Measurements from ENCODE around the gene CIAO2B. TPM values are rescaled to one million over a fixed set of nuclear protein-coding genes. Genes with fewer than 3 reads are reported as not detected.

The CIAO2B gene
- total and polyA plus RNA-seq, 2 donors (not counting 3 experiments of a cell fraction or from before 2014, with no cell fraction given): 78.7 to 314 TPM

DNA sequence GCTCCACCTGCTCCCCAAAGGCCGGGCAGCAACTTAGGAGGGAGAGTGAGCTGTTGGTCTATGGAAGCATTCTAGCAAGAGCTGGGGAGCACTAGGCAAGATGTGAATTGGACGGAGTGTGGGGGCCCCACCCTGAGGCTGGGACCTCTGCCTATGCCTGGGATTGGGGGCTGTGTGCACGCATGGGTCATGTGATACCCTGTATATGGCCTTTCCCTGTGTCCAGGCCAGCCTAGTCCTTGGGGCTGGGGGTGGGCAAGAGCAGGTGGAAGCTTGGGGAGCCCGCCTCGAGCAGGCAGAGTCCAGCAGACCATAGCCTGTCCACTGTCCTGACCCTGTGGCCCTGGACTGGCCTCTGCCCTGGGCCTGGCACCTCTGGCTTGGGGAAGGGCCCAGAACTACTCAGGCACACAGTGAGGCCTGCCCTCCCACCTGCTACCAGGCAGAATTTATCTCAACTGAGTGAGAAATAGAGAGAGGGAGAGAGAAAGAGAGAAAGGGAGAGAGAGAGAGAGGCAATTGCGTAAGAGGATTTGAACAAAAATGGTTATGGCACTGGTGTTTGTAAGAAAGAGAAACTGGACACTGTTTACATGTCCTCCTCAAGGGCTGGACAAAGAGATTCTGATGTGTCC lies 34.8 kb downstream of the CIAO2B start:
- H3K9ac ChIP-seq (replicated peaks; ENCODE audit: extremely low read depth, insufficient read depth, low read length): no peak overlapping the region
- H3K9me3 ChIP-seq (replicated peaks; ENCODE audit: control insufficient read depth, insufficient read depth, low read length): no peaks in the 10 kb centered on the region
- no peak overlapping the region for H3K4me2 ChIP-seq (ENCODE audit: insufficient read depth, low read length)
- BruUV-seq (replicated peaks): no TSS peak
- DNase-seq (ENCODE audit: low read depth, low spot score): no peak
- CTCF ChIA-PET: no interaction called here
- peaks cover 8% of the 10 kb centered on the region for H3K4me1 ChIP-seq (ENCODE audit: control insufficient read depth, extremely low read depth, insufficient read depth, low read length)
- no peak overlapping the region for H3K4me3 ChIP-seq (replicated peaks in 1 of 3; ENCODE audit: insufficient read depth in 1 of 3, low read depth in 1 of 3, low read length in 3 of 3)
- H3K79me2 ChIP-seq (ENCODE audit: control insufficient read depth, insufficient read depth, low read length): no peaks in the 10 kb centered on the region
- H2AFZ ChIP-seq (ENCODE audit: low read depth, low read length): no peak overlapping the region
- TF ChIP-seq, protein P1, sequence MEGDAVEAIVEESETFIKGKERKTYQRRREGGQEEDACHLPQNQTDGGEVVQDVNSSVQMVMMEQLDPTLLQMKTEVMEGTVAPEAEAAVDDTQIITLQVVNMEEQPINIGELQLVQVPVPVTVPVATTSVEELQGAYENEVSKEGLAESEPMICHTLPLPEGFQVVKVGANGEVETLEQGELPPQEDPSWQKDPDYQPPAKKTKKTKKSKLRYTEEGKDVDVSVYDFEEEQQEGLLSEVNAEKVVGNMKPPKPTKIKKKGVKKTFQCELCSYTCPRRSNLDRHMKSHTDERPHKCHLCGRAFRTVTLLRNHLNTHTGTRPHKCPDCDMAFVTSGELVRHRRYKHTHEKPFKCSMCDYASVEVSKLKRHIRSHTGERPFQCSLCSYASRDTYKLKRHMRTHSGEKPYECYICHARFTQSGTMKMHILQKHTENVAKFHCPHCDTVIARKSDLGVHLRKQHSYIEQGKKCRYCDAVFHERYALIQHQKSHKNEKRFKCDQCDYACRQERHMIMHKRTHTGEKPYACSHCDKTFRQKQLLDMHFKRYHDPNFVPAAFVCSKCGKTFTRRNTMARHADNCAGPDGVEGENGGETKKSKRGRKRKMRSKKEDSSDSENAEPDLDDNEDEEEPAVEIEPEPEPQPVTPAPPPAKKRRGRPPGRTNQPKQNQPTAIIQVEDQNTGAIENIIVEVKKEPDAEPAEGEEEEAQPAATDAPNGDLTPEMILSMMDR (IDR thresholded peaks at IDR 0.05; ENCODE audit: extremely low read depth in 1 of 2, insufficient read depth in 1 of 2, low read depth in 1 of 2, low read length in 2 of 2): no peak
- no peak for TF ChIP-seq FOS (IDR thresholded peaks at IDR 0.05; ENCODE audit: borderline replicate concordance, insufficient read depth, low read length)
- TF ChIP-seq JUN (IDR thresholded peaks at IDR 0.05; ENCODE audit: borderline replicate concordance, insufficient read depth, insufficient read length, low read depth): no peak
- TF ChIP-seq POLR2A (IDR thresholded peaks at IDR 0.05; ENCODE audit: low read depth, low read length): no peak
- no peak overlapping the region for H3K27ac ChIP-seq (ENCODE audit: insufficient read depth, low read depth, low read length)
- dilution Hi-C loops (cut with MboI; ENCODE audit: extremely low pct_ligation_motif_present, low sequenced_read_pairs) (no loop called here), intact Hi-C loops (cut with micrococcal nuclease) (loop anchor here (10.0 kb wide), 1 partner anchor 1955 kb away; no protein-coding TSS in a partner anchor)
- H3K27me3 ChIP-seq (ENCODE audit: control insufficient read depth in 2 of 2, insufficient read depth in 2 of 2, low read length in 2 of 2): no peaks in the 10 kb centered on the region
- no peak for FAIRE-seq
- POLR2A ChIA-PET: no interaction called here
- no peaks in the 10 kb centered on the region for H4K20me1 ChIP-seq (replicated peaks; ENCODE audit: control insufficient read depth, extremely low read depth, insufficient read depth, low read length)
- no peaks in the 10 kb centered on the region for H3K9me1 ChIP-seq (replicated peaks; ENCODE audit: control insufficient read depth, extremely low read depth, insufficient read depth, low read length)
- no peaks in the 10 kb centered on the region for H3K36me3 ChIP-seq (ENCODE audit: control insufficient read depth in 2 of 2, extremely low read depth in 1 of 2, insufficient read depth in 2 of 2, low read length in 2 of 2)

DNA sequence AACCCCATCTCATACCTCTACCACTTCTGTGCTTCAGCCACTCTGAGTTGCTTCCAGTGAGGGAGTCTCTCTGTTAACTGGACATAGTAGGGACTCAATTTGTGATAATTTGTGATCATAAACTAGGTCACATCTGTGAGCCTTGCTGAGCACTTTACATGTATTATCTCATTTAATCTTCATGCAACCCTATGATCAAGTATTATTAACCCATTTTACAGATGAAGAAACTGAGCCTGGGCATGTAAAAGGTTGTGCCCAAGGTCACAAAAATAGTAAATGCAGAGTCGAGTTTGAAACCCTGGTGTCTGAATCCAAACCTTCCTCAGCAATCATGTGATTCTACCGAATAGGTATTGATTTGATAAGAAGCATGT lies 35.3 kb downstream of the CIAO2B start:
- H3K36me3 ChIP-seq (ENCODE audit: control insufficient read depth in 2 of 2, extremely low read depth in 1 of 2, insufficient read depth in 2 of 2, low read length in 2 of 2): no peaks in the 10 kb centered on the region
- H3K4me1 ChIP-seq (ENCODE audit: control insufficient read depth, extremely low read depth, insufficient read depth, low read length): peaks cover 8% of the 10 kb centered on the region
- no peak overlapping the region for H3K4me2 ChIP-seq (ENCODE audit: insufficient read depth, low read length)
- DNase-seq (ENCODE audit: low read depth, low spot score): no peak
- intact Hi-C loops (cut with micrococcal nuclease) (loop anchor here (10.0 kb wide), 1 partner anchor 1956 kb away; no protein-coding TSS in a partner anchor), dilution Hi-C loops (cut with MboI; ENCODE audit: extremely low pct_ligation_motif_present, low sequenced_read_pairs) (no loop called here)
- no peak overlapping the region for H3K4me3 ChIP-seq (replicated peaks in 1 of 3; ENCODE audit: insufficient read depth in 1 of 3, low read depth in 1 of 3, low read length in 3 of 3)
- CTCF ChIA-PET: interaction anchor here (0.9 to 2.1 kb wide), 3 partner anchors 11 to 256 kb away, joined by 3 to 11 read pairs (median 4); no protein-coding TSS in a partner anchor
- FAIRE-seq: no peak
- no peaks in the 10 kb centered on the region for H3K9me1 ChIP-seq (replicated peaks; ENCODE audit: control insufficient read depth, extremely low read depth, insufficient read depth, low read length)
- H2AFZ ChIP-seq (ENCODE audit: low read depth, low read length): no peak overlapping the region
- POLR2A ChIA-PET: no interaction called here
- H4K20me1 ChIP-seq (replicated peaks; ENCODE audit: control insufficient read depth, extremely low read depth, insufficient read depth, low read length): no peaks in the 10 kb centered on the region
- H3K27me3 ChIP-seq (ENCODE audit: control insufficient read depth in 2 of 2, insufficient read depth in 2 of 2, low read length in 2 of 2): no peaks in the 10 kb centered on the region
- H3K9me3 ChIP-seq (replicated peaks; ENCODE audit: control insufficient read depth, insufficient read depth, low read length): no peaks in the 10 kb centered on the region
- BruUV-seq (replicated peaks): no TSS peak
- H3K9ac ChIP-seq (replicated peaks; ENCODE audit: extremely low read depth, insufficient read depth, low read length): no peak overlapping the region
- H3K79me2 ChIP-seq (ENCODE audit: control insufficient read depth, insufficient read depth, low read length): no peaks in the 10 kb centered on the region
- no peak for TF ChIP-seq GATA2 (IDR thresholded peaks at IDR 0.05; ENCODE audit: insufficient read depth, insufficient read length, low read depth, low read length)
- TF ChIP-seq, protein P1 (IDR thresholded peaks at IDR 0.05; ENCODE audit: extremely low read depth in 1 of 2, insufficient read depth in 1 of 2, low read depth in 1 of 2, low read length in 2 of 2): no peak
- no peak for TF ChIP-seq POLR2AphosphoS5 (IDR thresholded peaks at IDR 0.05; ENCODE audit: insufficient read depth, low read depth, low read length)
- TF ChIP-seq, protein P2, sequence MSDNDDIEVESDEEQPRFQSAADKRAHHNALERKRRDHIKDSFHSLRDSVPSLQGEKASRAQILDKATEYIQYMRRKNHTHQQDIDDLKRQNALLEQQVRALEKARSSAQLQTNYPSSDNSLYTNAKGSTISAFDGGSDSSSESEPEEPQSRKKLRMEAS (IDR thresholded peaks at IDR 0.05; ENCODE audit: insufficient read depth, insufficient read length): no peak
- TF ChIP-seq MYC (IDR thresholded peaks at IDR 0.05; ENCODE audit: low read depth, low read length): no peak
- TF ChIP-seq JUN (IDR thresholded peaks at IDR 0.05; ENCODE audit: borderline replicate concordance, insufficient read depth, insufficient read length, low read depth): no peak
- TF ChIP-seq POLR2A (IDR thresholded peaks at IDR 0.05; ENCODE audit: low read depth, low read length): no peak
- TF ChIP-seq FOS (IDR thresholded peaks at IDR 0.05; ENCODE audit: borderline replicate concordance, insufficient read depth, low read length): no peak
- no peak for TF ChIP-seq EZH2 (IDR thresholded peaks at IDR 0.05; ENCODE audit: borderline replicate concordance, low read depth, low read length, severe bottlenecking)
- no peak overlapping the region for H3K27ac ChIP-seq (ENCODE audit: insufficient read depth, low read depth, low read length)
